ENCODE results near the gene SLC13A3.

The SLC13A3 gene

DNA sequence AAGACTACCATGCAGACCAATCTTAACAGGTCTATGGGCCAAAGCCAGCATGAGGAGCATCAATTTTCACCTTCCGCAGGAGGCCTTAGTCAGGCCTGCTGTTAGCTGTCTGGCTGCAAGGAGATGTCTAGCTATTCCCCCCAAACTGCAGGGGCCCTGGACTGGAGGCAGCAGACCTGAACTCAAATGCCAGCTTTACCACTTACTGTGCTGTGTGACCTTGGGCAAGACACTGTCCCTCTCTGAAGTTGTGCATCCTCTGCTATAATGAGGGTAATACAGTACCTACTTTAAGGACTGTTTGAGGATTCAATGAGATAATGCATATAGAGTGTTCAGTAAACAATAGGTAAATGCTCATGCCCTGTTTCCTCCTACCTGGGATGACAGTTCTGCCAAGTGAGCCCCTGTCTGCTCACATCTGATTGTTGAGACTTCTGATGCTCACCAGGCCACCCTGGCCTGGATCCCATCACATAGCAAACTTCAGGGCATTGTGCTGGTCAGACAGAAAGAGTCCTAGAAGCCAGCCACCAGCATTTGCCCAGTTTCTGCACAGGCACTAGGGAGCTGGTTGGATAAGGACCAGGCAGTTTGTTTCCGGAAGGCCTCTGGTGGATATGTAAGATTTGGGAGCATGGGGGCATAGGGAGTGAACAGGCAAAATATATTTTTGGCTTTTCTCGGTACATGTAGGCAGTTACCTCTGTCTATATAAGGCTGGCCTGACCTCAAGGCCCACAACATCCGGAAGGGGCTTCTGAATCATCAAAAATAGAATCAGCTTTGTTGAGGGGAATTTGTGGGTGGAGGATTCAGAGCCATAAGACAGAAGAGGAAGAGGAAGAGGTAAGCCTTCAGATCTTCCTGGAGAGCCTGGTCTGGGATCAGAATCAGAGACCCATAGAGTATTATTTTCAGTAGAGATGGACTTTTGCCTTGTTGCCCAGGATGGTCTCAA lies 98.5 kb downstream of the SLC13A3 start:
- DNase-seq: no peak

DNA sequence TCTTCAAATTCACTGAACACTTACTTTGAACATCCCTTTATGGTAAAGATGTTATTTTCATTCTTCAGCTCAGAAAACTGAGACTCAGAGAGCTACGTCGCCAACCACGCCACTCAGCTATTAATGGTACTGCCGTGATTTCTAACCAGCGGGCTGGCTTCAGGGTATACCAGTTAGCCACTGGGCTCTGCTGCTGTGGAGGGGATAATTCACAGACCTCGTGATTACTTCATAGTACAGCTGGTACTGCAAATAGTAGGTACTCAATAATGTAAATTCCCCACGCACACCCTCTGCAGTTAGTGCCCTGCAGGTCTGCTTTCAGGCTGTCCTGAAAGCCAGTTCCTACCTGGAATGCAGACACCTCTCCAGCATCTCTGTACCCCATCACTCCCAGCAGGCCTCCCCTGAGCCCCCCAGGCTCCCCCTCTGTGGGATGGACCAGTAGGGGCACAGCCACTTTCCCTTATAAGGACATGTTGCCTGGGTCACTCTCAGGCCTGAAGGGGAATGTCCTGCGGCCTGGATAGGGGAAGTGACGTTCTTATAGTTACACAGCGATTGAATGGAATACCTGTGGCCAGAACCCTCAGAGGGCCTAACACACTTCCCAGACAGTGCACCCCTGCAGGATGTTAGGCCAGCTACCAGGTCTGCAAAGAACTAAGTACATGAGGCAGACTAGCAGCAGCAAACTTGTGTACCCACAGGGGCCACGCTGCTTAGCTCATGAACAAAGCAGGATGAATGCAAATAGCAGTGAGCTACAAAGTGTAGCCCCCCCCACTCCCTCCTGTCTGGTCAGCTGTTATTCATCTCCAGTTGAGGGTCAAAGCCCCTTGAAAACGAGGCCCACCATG lies 99.5 kb downstream of the SLC13A3 start:
- no peak for DNase-seq

DNA sequence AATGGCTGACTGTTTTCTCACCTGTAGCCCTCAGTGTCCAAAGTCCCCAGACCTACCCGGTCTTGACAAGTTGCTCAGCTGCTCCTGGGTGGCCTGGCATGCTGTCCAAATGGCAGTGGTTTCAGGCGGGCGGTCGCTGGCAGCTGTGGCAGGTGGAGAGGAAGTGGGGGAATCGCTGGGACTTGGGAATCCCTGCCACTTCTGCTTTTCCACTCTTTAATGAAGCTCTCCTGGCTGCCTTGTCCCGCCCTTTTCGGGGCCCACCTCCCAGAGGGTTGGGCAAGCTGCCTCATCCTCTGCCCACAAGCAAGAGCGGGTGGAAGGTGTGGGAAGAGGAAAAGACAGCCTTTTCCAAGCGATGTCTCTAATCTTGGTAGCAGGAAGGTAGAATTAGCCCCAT lies 100.8 kb downstream of the SLC13A3 start, which contains the start of gene OCSTAMP:
Gene OCSTAMP (minus strand): TSS at position 194 of the 400 bp plus-strand sequence. CDS start 94 bp downstream, at position 100.
- no peak for DNase-seq

DNA sequence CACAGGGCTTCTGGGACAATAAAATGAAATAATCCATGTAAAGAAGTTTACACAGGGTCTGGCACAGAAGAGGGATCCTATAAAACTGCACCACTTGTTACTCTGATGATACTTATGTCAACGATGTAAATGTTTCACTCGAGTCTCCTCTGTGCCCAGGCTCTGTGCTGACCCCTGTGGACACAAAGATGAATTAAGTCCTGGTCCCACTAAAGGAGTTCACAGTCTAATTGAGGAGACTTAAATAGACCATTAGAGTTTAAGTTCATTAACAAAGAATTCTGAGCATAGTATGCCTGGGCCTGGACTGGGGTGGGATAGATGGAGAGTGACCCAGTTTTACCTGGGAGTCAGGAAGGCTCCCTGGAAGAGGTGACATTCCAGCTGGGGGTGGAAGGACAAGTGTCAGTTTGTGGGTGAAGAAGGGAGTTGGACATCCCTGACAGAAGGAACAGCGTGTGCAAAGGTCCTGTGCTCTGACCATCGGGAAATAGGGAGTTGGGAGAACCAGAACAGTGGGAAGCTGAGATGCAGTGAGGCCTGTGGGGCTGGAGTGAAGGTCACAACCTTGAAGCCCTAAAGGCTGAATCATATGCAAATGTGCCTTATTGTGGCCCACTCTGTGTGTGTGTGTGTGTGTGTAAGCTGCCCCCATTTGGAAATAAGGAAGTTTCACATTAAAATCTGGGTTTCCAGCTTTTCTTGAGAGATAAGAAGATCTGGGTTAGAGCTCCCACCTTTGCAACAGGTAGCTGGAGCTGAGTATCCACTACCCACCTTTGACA lies 101.9 kb downstream of the SLC13A3 start:
- DNase-seq: no peak

DNA sequence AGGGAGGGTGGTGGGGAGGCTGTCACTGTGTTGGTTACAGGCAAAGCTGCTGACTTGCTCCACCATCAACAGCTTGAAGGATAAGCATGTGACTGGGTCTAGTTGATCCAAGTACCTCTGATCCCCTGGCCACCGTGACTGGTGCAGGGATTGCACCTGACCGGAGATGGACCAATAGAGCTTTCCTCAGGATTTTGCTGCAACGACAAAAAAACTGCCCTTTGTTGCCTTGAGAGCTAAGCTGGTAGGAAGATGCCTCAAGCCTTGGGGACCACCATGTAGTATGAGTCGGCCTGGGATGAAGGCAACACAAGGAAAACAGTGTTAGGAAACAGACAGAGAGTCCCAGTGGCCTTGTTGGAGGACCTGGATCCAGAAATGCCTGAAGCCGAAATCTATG lies 102.6 kb downstream of the SLC13A3 start:
- no peak for DNase-seq

DNA sequence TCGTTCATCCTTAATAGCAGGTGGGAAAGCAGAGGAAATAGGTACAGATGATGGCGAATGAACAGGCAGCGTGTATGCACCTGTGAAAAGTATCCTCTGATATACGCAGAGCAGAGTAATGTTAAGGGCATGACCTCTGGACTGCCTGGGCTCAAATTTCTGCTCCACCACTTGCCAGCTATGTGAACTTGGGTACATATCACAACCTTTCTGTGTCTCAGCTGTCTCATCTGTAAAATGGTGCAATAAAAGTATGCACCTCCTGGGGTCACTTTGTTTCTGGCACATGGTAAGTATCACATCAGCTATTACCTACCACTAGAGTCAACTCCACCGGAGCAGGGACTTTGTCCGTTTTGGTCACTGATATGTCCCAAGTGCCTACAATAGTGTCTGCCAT lies 103.3 kb downstream of the SLC13A3 start:
- DNase-seq: no peak

DNA sequence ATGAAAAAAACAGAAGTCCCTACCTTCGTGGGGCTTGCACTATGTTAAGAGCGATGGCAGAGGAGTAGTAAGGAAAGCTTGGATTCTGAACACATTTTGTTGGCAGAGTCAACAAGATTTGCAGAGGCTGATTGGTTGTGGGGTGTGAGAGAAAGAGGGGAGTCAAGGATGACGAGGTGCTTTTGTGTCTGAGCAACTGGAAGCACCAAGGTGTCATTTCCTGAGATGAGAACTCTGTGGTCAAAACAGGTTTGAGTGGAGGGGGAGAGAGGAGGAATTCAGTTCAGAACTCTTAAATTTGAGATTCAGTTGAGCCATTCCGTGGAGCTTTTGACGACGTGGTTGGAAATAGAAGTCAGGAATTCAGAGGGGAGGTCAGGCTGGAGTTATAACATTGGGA lies 104.3 kb downstream of the SLC13A3 start:
- DNase-seq: no peak

DNA sequence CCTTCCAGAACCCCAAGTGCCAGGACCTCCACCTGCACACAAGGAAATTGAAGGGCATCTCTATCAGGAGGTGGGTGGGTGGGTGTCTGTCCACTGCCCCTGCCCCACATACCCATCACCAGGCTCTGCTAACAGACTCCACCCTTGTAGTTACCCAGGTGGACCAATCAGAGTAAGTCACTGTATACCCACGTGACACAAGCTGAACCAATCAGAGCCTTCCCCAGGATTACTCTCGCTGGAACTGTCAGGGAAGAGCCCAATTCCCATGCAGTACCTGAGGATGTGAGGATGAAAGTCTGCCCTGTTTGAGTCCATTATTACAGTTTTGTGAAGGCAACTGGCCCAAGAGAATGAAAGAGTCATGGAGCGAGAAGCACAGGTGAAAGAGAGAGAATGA lies 105.0 kb downstream of the SLC13A3 start:
- no peak for DNase-seq

DNA sequence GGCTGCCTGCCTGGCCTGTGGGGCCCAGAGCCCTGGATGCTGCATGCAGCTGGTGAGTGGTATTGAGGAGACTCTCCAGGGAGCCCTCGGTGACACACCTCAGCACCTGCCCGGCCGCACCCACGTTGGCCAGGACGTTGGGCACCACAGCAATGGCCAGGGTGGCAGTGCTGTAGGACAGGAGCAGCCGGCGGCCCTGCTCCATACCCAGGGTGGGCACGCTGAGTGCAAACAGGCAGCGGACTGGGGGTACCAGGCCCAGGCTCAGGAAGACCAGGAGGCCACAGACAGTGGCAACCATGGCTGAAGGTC lies 105.5 kb downstream of the SLC13A3 start:
- DNase-seq: no peak

DNA sequence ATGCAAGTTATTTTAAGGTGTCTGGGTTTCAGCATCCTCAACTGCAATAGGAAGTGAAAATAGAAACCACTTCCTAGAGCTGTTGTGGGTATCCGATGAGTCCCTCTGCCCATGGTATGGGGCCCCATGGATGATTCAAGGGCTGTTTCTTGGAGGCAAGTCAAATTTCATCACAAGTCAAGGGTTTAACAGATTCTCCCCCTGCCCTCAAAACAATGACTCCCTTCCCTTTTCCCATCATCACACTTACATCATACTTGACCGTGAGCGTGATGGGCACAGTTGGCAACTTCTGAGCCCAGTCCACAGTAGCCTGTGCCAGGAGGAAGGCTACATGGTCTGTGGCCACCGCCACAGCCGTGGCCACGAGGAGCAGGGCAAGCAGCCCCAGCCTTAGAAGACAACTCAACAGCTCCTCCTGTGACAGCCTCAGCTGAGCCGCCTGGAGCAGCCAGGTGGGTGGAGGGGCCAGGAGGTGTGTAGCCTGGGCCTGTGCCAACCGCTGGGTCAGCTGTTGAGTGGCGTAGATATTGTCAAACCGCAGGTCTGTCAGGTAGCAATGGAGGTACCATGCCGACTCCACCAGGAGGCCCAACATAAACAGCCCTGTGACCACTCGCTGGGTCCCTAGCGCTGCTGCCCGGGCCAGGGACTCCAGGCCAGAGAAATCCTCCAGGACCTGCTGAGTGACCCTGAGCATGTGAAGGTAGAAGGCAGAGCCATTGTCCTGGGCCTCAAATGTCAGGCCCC lies 106.0 kb downstream of the SLC13A3 start:
- no peak for DNase-seq

DNA sequence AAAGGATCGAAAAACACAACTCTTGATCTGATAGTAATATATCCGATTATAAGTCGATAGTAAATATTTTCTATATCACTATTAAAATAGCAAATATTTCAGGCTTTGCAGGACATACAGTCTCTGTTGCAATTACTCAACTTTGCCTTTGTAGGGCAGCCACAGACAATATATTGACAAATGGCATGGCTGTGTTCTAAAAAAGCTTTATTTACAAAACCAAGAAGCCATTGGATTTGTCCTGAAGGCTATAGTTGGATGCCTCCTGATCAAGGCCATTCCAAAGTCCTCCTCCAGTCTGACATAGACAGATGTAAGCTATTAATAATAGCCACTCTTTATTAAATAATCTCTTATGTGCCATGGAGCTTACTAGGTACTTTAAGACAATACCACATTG lies 106.7 kb downstream of the SLC13A3 start:
- DNase-seq: no peak

DNA sequence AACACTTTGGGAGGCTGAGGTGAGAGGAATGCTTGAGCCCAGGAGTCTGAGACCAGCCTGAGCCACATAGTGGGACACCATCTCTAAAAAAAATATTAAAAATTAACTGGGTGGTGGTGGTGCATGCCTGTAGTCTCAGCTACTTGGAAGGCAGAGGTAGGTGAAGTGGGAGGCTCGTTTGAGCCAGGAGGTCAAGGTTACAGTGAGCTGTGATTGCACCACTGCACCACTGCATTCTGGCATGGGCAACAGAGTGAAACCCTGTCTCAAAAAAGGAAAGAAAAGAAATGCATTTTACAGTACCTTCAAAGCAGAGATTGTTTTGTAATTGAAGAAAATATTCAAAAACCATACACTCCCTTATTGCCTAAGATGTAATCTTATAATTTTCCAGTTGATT lies 107.3 kb downstream of the SLC13A3 start:
- no peak for DNase-seq

DNA sequence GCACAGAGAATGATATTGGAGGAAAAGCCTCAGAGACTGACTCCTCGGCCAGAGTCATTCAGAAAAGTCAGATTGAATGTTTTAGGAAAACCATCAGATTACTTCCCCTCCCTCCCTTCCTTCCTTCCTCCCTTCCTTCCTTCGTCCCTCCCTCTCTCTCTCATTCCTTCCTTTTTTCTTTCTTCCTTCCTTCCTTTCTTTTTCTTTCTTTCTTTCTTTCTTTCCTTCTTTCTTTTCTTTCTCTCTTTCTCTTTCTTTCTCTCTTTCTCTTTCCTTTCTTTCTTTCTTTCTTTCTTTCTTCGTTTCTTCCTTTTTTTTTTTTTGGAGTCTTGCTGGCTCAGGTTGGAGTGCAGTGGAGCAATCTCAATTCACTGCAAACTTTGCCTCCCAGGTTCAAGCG lies 108.2 kb downstream of the SLC13A3 start:
- DNase-seq: no peak

DNA sequence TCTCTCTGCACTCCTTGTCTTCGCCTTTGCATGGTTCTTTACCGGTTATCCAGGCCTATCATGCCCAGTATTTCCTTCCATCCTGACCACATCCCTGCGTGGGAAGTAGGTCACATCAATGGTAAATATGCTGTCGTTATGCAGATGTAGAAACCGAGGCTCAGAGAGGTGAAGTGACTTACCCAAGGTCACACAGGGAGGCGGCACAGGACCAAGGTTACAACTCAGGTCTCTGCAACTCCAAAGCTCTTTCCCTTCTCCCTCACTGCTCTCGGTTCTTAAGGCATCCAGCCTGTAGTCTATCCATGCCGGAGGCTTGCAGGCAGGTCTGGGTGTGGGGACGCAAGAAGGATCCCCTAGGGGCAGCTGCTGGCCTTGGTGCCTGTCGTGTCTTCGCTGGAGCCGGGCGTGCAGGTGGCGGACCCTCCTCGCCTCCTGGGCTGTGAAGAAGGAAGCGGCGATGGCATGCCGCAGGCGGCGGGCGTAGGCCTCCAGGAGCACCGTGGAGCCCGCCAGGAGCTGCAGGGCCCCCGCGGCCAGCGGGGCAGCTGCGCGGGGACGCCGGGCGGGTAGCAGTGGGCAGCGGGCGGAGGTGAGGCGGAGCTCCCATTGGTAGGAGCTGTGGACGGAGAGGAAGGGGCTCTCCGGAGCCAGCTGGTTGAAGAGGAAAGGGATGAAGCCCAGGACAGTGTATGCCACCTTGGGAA lies 109.9 kb downstream of the SLC13A3 start:
- no peak for DNase-seq

DNA sequence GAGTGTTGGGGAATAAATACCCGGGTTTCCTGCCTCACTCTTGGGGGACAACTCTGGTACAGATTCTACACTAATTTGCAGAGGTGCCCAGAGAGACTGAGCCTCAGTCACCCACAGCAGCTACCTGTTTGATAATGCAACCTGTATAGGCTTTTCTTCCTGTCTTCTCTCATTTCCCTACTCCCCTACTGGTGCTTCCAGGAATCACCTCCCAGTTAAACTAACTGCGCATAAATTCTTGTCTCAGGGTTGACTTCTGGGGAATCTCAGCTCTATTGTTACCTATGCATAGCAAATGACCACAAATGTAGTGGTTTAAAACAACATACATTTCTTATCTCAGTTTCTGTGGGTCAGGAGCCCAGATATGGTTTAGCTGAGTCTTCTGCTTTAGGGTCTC lies 112.1 kb downstream of the SLC13A3 start:
- no peak for DNase-seq

DNA sequence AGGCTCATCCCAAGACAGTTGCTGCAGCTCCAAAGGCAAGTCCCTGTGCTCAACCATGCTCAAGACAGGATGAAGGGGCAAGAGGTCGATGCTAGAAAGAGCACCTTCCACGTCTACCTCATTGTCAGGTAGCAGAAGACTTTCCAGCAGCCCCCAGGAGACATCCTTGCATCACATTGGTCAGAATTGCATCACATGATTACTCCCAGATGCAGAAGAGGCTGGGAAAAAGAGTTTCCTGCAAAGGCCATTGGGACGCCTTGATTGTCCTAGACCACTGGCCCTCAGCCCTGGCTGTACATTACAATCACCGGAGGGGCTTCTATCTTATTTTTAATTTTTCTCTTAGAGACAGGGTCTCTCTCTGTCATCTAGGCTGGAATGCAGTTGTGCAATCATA lies 120.6 kb downstream of the SLC13A3 start:
- DNase-seq: no peak

DNA sequence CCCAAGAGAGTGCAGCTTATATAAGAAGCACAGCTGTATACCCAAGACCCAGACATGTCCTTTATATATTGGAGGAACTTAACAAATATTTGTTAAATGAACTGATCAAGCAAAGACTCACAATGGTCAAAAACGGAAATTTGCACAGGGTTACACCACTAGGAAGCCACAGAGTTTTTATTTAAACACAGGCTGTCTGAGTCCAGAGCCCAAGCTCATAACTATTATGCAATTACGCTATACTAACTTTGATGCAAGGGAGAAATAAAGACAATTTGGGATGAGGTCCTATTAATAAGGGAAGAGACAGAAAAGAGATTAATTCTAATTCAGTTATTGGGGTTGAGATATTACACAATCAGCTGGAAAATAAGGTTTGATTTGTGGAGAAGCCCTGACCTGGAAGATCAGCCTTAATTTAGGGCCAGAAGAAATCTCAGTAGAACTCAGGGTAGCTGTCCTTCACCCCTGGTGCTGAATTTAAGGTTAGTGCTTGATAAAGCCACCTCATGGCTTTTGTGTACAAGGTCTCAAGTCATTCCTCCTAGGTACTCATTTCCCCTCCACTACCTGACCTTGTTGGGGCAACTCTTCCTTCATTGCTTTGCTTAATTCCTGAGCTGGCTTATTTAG lies 127.4 kb downstream of the SLC13A3 start:
- no peak for DNase-seq

DNA sequence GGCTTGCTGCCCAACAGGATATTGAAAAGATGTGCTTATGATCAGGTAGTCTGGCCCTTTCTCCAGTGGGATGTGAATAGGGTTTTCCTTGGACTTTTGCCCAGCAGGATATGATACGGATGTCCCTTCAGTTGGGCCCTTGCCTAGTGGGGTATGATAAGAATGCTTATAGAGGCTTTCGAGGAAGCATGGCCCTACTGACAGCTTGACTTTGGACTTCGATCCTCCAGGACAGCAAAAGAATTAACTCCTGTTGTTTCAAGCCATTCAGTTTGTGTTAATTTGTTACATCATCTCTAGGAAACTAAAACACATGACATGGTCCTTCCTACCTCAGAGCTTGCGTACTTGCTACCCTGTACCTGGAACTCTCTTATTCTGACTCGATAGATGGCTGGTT lies 128.2 kb downstream of the SLC13A3 start:
- no peak for DNase-seq

DNA sequence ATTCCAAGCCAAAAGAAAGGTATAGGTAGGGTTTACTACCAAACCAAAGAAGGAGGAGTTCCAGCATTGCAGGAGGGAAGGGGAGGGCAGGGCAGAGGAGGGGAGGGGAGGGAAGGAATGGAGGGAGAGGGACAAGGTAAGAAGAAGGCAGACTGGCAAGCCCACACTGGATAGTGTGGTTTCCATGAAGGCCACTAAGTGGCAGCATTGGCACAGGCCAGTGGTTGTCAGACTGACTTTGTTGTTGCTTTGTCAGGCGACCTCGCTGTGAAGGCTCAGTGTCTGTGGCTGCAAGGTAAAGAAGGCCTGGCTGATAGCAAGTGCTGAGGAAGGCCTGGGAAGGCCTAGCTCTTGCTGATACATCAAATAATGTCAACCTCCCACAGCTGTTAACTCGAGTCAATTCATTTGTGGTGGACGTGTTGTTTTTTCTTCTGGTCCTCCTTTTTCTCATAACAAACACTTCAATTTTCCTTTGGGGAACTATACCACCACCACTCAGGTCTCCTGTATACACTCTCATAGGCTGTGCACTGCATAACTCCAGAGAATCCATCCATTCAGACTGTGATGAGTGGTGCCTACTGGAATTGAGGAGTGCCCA lies 130.2 kb downstream of the SLC13A3 start:
- peak; percentile 38 for DNase-seq

DNA sequence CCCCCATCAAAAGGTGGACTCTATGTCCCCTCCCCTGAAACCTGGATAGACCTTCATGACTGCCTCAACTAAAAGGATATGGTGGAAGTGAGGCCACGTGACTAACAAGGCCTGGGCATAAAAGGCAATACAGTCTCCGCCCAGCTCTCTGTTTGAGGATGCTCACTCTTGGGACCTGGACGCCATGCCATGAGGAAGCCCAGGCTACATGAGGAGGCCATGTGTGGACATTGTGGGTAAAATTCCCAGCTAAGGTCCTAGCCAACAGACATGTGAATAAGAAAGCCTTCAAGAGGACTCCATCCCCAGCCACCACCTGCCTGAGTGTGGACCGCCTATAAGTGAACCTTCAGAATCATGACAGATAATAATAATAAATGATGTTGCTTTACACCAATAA lies 130.7 kb downstream of the SLC13A3 start:
- DNase-seq: no peak

Data from DMS 273 treated with DMSO at 0.1 percent for 48 hours (cell line).